Renal cortex interstitium (tissue), 11 donors: ENCODE data around the gene ACTRT2. TPM values are rescaled to one million over a fixed set of nuclear protein-coding genes. Genes with fewer than 3 reads are reported as not detected.

Source experiments
- DNase-seq, 11 donors: peaks; one replicate each; pipeline ENCODE4 v3.0.0-alpha.2; 2013; ENCODE audit warnings: low read depth in 9 of 11, low spot score in 4 of 11; ENCODE audit errors: extremely low read depth in 1 of 11
- polyA plus RNA-seq, 3 donors: library from polyadenylated mRNA; unstranded; fragments of 120-200 nt; gene quantifications; one replicate each; pipeline ENCODE4 v1.2.1, GENCODE V29; 2013; ENCODE audit not compliant: insufficient read length in 3 of 3

The ACTRT2 gene
- polyA plus RNA-seq, 3 donors = not detected

DNA sequence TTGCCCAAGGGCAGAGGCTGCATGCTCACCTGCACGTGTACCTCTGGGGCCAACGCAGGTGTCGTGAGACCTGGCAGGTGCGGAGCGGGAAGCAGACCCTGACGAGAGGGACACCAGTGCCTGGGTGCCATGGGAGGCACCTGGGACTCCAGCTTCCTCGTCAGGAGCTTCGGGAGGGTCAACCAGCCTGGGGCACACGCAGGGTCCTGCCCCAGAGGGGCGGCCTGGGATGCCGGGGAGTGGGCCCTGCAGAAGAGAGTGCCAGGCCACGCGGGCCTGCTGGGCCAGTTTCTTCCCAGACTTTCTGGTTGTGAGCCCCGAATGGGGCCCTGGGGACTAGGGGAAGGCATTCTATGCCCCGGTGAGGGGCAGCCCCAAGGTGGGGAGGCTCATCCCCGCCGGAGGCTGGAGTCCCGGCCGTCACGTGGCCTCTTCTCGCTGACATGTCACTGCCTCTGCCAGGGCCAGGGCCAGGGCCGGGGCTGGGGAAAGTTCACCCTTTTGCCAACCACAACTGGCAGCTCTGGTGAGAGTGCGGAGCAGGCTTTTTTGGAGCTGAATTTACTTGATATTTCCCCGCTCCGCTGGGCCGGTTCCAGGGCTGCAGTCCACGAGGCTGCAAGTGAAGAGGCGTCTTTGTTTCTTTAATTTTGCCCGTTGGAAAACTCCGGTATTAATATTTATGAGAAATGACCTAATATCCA, 38.5 kb upstream of the ACTRT2 start:
- DNase-seq = no peak

DNA sequence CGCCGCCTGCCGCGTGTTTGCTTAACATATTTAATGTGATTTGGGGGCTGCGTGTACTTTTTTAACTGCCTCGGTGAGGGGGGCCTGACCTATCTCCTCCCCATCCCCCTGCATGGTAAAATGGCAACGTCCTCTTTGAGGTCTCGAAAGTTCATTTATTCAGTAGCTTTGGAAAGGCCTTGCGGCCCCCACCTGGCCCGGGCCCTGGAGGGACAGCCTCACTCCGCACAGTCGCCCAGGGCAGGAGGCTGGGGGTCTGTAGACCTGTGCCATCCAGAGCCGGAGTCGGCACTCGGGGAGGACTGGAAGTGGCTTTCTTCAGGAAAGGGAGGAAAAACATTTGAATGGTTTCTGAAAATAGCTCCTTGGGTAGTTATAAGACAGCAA, 38.0 kb upstream of the ACTRT2 start:
- no peak for DNase-seq

DNA sequence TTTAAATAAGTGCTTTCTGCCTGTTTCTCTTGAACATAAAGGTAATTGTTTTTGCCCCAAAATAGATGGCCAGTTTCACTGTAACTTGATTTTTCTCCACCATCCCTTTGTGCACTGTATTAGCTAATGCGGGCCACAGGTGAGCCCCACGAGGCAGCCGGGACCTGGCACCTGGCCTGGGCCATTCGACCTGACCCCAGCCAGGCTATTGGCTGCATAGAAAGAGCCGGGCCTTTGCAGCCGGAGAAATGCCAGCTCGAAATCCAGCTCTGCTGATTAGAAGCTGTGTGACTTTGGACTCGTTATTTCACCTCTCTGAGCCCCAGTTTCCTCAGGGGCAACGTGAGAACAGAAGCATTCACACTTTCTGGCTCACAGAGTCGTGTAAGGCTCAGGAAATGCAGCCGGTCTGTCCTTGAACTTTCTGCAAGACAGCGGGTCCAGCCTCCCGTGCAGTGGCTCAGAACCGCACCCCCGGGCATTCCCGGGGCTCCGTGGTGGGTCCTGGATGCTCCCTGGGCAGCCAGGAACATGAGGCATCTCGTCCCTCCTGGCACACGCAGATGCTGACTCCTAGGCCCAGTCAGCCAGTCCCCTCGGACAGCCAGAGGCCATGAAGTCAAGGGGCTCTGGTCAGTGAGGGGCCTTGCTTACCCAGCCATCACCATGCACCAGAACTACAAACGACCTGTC, 37.4 kb upstream of the ACTRT2 start:
- no peak for DNase-seq

DNA sequence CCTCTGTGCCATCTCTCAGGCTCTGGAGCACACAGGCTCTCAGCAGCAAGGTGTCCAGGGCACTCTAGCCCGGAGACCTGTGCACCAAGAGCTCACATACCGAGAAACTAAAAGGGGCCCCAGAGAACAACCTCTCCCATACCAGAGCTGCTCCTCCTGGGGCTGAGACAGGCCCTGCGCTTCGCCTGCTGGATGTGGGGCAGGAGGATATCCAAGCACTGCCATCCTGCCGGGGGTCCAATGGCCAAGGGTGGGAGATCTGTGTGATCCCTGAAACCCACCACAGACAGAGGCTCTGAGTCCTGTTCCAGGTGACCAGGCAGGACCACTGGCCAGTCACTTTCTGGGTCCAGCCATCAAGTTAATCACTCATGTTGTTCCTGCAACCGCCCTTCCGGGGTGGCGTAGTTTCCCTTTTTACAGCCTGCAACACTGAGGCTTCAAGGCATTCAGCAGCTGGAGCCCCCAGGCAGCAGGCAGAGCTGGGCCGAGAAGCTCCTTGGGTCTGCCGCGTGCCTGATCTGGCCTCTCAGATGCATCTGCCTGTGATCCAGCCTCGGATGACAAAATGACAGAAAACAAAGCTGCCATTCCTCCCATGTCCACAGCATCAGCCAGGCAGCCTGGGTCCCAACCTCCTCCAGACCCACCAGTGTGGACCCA, 36.7 kb upstream of the ACTRT2 start:
- DNase-seq = no peak

DNA sequence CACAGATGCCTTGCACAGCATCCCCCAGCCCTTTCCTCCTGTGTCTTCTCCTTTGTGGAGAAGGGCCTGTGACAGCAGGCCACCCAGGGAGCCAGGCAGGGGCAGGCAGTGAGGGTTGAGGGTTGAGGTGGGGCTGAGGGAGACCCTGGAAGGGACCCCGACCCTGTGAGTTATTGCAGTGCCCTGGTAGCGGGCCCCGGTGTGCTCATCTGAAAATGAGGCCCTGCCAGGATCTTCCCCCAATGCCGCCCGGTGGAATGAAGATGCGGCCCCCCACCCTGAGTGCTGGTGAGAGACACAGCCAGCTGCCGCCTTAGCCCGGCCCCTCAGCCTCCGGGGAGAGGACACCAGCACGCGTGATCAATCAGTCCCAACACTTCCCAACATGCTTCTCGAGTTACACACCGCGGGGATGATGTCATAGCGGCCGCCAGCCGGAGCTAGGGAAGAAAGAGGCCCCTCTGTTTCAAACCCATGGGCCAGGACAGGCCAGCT, 36.2 kb upstream of the ACTRT2 start:
- peak in 9 of 11 donors; percentile 31 to 78 (median 68) for DNase-seq

DNA sequence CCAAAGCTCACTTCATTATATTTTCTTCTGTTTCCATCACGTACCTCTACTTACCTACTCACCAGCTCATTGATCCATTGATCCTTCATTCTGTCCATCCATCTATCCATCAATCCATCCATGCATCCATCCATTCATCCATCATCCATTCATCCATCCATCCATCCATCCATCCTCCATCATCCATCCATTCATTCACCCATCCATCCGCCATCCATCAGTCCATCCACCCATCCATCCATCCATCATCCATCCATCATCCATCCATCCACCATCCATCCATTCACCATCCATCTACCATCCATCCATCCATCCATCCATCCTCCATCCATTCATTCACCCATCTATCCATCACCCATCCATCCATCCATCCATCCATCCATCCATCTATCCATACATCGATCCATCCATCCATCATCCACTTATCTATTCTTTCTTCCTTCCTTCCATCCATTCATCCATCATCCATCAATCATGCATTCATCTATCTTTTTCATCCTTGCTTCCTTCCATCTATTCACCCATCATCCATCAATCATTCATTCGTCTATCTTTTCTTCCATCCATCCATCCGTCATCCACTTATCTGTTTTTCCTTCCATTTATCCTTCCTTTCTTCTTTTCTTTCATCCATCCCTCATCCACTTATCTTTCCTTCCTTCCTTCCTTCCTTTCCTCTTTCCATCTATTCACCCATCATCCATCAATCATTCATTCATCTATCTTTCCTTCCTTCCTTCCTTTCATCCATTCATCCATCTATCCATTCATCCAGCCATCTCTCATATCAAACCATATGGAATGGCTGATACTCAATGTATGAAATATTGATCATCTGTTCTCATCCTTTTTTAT, 35.3 kb upstream of the ACTRT2 start:
- no peak for DNase-seq

- no peak for DNase-seq
Observed at GRCh38 chr1:2986549-2987305, 34.5 kb upstream of the ACTRT2 start.

- no peak for DNase-seq
Observed at GRCh38 chr1:2987773-2988172, 33.5 kb upstream of the ACTRT2 start.

DNA sequence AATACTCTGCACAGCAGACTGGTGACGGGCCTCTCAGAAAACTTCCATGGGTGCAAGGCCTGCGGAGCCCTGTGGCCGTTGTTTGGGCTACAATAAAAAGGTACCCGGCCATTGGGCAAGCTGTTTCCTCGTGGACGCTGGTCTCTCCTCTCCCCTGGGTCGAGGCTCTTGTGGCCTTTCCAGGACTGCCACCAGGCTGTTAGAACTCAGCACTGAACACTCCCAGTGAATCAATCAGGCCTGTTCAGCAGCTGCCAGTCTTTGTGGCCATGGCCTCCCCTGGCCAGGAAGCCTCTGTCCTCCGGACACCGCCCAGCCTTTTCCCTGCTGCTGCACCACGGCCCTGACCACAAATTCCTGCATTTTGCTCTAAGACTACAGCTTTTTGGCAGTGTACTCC, 33.0 kb upstream of the ACTRT2 start:
- DNase-seq = no peak

- no peak for DNase-seq
Observed at GRCh38 chr1:2989185-2989584, 32.1 kb upstream of the ACTRT2 start.

- no peak for DNase-seq
Observed at GRCh38 chr1:2989976-2990375, 31.3 kb upstream of the ACTRT2 start.

DNA sequence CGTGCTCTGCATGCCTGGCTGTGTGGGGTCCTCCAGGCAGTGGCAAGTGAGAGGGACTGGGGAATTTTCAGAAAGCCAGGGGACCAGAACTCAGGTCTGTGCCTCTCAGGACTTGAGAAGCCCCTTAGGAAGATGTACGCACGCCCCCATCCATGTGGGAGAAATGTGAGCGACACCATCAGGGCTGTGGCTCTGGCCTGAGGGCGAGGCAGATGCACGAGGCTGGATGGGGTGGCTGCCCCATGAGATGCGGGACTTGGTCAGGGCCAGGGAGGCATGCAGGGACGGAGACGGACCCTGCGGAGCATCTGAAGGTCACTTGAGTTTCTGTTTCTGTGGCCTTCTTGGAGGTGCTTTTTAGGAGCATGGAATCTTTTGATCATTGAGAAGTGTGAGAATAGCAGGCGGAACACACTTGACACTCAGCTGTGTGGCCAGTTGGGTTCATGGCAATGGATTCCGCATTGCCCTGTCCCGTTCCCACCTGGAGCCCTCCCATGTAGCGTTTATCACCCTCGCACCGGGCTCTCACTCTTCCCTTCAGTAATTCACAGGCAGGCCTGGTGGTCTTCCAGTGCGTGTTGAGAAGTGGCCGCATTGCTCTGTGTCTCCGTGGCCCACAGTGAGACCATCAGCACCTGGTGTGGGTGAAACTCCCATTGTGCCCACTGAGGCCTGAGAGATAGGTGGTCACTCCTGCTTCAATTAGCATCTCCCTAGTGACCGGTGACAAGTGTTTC, 30.7 kb upstream of the ACTRT2 start:
- no peak for DNase-seq

DNA sequence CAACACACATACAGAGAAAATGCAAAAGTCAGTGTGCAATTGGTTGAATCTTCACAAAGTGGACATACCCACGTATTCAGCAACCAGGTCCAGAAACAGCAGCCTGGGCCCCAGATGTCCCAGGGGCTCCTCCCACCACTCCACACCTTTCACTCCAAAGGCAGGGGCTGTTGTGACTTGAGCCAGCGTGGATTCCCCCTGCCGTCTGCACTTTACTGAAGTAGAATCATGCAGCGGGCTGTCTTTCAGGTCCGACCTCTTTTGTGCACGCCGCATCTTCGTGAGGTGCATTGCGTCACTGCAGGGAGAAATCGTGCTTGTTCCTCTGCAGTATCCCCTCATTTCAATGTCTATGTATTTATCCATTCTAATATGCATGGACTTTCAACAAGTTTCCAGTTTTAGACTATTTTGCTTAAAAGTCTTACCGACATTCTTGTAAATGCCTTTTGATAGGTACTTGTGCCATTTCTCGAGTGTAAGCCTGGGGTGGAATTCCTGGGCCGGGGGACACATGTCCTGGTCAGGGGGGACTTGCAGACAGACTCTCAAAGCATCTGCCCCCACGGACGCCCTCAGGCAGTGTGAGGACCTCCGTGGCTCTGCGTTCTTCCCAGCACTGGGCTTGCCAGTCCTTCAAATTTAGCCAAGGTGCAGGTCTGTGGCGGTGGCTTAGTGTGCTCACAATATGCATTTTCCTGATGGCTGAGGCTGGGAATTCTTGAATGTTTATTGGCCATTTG, 29.3 kb upstream of the ACTRT2 start:
- no peak for DNase-seq

GRCh38 chr1:2998503-2999100, 22.7 kb upstream of the ACTRT2 start:
- no peak for DNase-seq

GRCh38 chr1:2999138-2999537, 22.1 kb upstream of the ACTRT2 start:
- no peak for DNase-seq

GRCh38 chr1:2999571-2999970, 21.7 kb upstream of the ACTRT2 start:
- DNase-seq = no peak

DNA sequence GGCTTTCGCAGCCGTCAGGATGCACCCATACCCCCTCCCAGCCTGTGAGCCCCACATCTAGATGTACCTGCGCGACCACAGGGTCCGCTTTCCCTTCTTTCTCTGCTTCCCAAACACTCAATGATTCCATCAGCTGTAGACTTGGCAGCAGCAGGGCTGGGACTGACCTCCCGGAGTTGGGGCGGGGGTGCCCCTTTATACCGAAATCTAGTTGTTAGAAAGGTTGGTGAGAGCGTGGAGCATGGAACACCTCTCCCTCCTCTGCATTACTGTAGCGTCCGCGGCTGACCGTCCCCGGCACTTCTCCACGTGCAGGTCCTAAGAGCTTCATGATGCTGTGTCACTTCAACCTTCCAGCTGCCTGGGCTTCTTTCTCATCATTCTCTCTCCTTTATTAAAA, 21.1 kb upstream of the ACTRT2 start:
- no peak for DNase-seq
